ENCODE results near the gene TMEM44.
"Not testable (repeated sequence)": the region's sequence is repeated elsewhere in the genome, so short reads cannot be mapped to it uniquely, and the experiment has no call there.

The TMEM44 gene

DNA sequence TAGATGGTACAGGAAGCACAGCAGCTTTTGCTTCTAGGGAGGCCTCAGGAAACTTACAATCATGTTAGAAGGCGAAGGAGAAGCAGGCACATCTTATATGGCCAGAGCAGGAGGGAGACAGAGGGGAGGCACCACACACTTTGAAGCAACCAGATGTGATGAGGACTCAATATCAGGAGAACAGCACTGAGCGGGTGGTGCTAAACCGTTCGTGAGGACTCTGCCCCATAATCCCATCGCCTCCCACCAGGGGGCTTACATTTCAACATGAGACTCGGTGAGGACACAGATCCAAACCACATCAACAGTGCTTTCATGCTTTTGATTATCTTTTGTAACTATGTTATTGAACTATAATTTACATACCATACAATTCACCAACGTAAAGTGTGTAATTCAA is 7.6 kb upstream of the TMEM44 start:
- peak; percentile 58 for DNase-seq

DNA sequence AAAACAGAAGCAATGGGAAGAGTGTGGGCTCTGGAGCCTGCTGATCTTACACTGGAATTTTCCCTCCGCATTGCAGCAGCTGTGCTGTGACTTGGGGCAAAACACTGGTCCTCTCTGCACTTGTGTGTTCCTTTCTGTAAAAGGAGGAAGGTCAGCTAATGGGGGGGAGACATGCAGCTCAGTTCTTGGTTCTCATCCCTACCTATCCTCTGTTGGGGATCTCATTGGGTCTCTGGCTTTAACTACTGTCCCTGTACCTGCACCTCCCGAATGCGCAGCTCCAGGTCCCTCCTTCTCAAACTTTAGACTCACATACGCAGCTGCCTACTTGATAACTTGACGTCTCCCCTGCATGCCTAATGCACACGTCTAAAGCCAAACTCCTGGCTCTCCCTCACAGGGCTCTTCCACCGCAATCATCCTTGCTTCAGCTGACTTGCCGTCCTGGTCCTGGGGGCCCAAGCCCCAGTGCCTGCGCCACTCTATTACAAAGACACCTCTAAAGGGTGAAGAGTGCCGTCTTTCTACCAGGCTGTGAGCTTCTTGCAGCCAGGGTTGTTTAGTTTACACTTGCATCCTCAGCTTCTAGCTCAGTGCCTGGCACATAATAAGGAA is 5.9 kb upstream of the TMEM44 start:
- DNase-seq, result no peak

DNA sequence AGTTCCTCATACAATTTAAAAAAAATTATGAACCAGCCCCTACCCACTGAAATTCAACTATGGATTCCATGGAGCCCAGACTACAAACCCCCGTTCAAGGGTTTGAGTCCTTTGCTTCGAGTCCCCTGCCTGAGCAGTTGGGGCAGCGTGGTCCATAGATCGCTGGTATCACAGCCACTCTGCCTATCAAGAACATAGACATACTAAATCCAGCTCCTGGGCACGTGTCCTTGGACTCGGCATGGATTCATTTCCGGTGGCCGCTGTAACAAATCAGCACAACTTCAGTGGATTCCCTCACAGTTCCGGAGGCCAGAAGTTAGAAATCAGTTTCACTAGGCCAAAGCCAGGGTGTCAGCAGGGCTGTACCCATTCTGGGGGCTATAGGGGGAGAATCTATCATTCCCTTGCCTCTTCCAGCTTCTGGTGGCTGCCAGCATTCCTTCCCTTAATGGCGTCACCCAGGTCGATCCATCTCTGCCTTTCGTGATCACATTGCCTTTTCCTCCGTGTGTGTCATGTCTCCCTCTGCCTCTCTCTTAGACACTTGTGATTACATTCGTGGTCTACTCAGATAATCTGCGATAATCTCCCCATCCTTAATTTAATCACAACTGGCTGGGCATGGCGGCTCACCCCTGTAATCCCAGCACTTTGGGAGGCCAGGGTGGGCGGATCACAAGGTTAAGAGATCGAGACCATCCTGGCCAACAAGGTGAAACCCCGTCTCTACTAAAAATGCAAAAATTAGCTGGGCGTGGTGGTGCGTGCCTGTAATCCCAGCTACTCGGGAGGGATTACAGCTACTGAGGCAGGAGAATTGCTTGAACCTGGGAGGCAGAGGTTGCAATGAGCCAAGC is 4.6 kb upstream of the TMEM44 start:
- DNase-seq, result no peak

DNA sequence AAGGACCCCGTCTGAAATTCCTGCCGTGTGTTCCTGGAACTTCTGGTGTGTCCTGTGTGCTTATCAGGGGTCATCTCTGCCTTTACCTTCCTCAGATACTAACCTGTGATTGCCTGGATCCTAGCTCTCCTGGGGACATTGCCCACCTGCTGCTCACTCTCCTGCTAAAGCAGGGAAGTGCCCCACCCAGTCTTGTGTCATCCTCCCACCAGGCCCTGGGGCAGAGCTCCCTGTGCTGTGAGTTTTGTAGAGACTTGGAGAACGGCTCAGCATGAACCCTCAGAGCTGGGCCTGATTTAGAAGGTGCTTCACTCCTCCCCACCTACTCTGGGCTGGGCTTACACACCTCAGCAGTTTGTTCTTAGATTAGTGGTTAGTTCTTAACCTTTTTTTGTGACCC is 3.8 kb upstream of the TMEM44 start:
- no peak for DNase-seq

DNA sequence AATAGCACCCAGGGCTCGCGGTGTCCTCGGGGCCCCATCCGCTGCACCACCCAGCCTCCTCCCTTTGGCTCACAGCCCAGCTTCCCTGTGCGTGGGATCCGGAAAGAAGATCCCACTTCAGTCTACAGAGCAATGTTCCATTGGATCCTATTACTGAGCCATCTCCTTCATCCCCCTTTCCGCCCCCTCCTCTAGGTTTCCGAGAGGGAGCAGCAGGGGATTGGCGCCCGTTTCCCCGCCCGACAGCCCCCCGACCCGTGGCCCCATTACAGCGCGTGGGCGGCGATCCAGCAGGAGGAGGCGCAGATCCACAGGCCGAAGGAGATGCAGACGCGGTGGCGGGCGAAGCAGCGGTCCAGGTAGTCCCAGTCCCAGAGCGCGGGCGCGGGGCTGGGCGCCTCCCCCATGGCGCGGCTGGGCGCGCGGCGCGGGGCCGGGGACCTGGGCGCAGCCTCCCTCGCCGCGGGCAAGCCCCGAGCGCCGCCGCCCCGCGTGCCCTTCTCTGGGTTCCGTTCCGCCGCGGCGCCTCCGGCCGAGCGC is 340 bp downstream of the TMEM44 start:
- no peak for DNase-seq

DNA sequence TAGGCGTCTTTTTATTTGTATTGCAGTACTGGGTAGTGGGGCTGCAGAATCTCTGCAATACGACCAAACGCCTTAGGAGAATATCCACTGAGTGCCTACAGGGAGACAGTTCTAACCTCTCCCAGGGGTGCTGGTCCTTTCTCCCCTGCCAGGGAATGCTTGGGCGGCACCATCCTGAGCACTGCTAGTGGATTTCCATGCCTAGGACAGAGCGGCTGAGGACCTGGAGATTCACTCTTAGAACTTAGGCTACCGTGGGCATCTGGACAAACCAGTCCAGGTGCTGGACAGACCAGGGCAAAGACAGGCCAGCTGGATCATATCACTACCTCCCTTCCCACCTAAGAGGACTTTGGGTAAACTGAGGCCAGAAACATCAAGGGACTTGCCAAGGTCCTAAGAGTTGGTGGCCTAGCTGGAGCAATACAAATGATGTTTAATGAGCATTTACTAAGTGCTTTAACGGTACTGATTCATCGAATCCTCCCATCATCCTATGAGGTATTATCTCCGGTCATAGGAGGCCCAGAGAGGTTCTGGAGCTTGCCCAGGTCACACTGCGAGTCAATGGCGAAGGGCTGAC is 902 bp downstream of the TMEM44 start:
- DNase-seq, result no peak

DNA sequence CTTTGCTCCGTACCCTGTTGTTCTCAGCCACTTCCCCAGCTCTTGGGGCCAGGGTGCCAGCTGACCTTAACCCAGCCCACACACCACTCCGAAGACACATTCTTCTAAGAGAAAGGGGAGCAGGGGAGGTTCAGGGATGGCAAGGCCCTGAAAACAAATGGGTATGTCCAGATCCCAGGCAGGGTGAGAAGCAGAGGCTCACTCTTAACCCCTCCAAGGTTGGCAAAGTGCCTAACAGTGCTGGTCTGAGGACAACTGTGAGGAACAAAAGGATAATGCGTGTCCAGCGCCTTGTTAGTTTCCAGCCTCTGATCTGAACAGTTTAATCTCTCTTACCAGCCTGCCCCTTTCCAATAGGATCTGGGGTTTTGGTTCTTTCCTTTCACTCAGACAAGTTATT is 1.5 kb downstream of the TMEM44 start:
- no peak for DNase-seq

DNA sequence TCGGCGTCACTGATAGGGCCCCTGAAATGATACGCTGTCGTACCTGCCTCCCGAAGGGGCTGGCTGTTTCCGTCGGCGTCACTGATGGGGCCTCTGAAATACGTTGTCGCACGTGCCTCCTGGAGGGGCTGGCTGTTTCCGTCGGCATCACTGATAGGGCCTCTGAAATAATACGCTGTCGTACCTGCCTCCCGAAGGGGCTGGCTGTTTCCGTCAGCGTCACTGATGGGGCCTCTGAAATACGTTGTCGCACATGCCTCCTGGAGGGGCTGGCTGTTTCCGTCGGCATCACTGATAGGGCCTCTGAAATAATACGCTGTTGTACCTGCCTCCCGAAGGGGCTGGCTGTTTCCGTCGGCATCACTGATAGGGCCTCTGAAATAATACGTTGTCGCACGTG is 2.5 kb downstream of the TMEM44 start:
- DNase-seq, result not testable (repeated sequence)

DNA sequence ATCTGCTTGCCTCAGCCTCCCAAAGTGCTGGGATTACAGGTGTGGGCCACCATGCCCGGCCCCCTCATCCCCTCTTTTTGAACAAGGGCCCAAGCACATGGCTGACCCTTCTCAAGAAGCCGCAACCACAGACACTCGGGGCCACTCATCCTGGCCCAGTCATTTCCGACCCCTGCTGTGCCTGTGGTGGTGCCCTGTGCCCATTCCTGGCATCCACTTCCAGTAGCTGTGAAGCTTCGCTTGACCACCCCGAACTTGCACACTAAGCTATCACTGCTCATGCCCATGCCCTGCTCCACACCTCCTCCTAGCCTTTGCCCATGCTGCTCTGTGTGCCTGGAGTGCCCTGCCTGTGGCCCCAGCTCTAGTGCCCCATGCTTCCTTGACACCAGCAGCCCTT is 8.3 kb downstream of the TMEM44 start:
- DNase-seq, result no peak

DNA sequence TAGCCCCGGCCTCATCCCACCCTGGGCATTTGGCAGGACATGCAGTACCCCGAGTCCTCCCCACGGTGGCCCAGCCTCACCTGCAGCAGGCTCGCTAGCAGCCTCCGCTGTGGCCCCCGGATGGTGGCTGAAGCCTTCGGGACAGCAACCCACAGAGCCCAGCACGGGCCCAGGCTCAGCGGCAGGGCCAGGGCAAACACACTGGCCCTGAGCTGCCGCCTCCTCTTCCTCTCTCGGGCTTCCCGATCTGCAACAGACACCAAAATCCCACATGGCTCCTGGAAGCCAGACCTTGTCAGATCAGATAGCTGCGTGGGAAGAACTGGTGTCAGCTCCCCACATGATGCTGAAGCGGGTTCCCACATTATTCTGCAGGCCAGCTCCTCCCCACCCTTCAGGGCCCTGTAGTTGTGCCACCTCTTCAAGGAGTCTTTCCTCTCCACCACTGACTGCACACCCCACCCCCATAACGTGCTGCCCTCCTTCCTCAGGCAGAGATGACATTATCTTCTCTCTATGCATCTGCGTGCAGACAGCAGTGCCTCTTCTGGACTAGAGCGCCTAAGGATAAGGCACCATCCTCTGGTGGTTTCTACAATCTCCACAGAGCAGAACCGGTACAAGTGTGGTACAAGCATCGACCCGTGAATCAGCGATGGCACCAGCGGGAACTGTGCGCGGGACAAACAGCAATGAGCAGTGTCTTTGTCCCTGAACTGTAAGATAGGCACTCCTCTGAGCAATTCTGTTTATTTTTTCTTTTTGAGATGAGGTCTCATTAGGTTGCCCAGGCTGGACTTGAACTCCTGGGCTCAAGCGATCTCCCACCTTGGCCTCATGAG is 9.5 kb downstream of the TMEM44 start:
- no peak for DNase-seq

DNA sequence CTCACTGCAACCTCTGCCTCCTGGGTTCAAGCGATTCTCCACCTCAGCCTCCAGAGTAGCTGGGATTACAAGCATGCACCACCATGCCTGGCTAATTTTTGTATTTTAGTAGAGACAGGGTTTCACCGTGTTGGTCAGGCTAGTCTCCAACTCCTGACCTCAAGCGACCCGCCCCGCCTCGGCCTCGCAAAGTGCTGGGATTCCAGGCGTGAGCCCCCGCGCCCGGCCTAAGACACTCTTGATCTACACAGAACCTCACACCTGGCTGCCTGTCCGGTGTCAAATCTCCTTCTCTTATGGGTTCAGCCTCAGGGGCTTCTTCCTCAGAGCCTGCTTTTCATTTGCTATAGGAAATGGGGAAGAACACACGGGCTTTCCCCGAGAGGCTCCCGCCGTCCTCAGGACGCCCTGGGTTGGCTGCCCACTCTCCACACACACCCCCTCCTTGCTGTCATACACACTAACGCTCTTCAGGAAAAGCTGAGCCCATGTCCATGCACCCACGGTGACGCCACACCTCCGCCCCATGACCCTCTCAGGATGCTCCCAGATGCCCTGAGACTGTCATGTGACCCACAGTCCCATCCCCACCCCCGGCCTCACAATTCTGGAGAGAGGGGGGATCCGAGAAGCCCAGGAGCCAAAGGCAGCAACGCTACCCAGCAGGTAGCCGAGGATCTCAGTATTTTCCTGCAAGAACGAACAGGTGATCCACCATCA is 10.4 kb downstream of the TMEM44 start:
- DNase-seq, result no peak

DNA sequence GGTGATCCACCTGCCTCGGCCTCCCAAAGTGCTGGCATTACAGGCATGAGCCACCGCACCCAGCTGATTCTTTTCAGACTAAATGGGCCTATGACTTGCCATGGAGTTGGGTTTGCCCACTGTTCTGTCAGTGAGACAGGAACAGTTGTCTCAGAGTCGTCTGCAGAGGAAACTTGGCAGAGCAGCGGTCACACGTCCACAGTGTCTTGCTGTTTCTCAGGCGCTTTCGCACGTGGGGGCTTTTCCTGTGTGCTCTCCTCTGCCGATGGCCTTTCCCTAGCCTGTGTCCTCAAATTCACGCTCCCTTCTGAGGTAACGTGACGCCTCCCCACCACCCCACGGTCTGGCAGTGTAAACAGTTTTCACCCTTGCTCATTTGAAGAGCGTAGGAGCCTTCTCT is 11.3 kb downstream of the TMEM44 start:
- no peak for DNase-seq

DNA sequence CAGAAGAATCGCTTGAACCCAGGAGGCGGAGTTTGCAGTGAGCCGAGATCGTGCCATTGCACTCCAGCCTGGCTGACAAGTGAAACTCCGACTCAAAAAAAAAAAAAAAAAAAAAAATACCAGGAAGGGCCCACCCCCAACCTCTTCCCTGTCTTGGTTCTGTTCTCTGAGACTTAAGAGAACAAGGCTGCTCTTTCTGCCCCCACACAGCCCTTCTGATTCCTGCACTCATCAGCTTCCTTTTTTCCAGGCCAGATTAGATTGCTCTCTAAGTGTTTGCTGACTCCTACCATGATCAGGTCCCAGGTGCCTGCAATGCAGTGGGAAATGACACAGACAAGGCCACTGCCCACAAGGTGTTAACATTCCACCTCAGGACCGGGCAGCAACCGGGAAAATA is 13.0 kb downstream of the TMEM44 start:
- DNase-seq, result no peak

DNA sequence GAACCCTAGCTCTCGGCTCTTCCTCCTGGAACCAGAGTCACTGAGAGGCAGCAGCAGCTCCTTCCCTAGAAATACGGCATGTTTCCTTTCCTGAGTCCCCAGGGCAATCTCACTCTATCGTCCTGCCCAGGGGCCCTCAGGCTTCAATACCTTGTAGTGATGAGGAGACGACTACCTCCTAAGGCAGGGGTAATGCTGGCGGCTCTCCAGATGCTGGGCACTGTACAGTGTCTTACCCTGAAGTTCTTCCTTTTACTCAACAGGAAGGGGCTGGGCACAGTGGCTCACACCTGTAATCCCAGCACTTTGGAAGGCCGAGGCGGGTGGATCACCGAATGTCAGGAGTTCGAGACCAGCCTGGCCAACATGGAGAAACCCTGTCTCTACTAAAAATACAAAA is 13.5 kb downstream of the TMEM44 start:
- DNase-seq, result no peak

DNA sequence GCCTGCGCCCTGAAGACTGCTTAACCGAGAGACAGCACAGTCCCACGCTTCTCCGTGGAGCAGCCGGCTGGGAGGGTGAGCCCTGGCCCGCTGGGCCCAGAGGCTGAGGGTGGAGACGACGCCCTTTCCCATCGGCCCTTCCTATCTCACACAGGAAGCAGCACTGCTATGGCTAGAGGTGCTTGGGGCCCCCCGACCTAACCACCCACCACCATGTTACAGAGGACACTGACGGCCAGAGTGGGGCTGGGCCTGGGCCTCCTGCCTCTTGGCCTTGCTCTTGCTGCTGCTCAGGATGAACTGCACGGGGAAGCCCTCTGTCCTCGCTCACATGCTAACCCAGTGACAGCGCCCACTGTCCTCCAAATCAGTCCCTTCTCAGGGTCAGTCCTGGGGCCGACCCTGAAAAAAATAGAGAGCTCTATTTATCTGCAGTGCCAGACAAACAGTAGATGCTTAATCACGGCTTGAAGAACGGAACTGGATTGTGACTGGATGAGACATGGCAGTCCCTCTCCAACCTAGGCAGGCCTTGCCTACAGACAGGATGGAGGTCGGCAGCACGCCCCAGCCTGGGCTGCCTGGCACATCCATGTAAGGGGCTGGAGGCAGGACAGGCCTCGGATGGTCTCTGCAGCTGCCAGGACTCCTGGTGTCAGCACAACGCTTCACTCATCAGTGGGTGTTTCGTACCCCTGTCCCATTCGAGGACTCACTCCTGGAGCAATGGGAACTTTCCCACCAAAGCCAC is 14.2 kb downstream of the TMEM44 start:
- DNase-seq, result no peak

DNA sequence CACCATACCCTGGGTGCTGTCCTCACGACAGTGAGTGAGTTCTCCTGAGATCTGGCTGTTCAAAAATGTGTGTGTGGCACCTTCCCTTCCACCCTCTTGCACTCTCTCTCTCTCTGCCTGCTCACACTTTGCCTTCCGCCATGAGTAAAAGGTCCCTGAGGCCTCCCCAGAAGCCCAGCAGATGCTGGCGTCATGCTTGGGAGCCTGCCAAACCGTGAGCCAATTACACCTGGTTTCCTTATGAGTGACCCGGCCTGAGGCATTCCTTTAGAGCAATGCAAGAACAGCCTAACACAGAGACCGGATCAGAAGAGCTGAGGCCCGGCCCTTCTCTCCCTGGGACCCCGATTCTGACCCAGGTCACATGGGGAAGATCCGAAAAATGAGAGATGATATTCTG is 15.4 kb downstream of the TMEM44 start:
- DNase-seq, result no peak

DNA sequence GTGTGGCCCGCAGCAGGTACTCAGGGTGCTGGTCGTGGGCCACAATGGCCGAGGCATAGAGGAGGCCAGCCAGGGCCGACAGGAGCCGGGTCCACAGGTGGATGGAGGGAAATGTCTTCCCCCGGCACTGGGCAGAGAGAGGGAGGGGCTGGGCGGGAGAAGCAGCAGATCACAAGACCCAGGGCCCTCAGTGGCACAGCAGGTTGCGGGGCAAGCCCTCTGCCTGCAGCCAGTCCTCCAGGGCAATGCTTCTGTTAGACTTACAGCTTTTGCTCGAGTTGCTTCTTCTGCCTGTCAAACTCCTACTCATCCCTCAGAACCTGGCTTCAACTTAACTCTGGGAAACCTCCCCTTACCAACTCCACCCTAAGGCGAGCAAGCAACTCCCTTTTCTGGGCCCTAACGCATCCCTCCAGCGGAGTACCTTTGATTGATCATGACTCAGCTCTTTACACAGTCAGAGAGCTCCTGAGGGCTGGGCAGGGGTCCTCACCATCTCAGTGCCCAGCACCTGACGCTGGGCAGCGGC is 16.0 kb downstream of the TMEM44 start:
- no peak for DNase-seq

DNA sequence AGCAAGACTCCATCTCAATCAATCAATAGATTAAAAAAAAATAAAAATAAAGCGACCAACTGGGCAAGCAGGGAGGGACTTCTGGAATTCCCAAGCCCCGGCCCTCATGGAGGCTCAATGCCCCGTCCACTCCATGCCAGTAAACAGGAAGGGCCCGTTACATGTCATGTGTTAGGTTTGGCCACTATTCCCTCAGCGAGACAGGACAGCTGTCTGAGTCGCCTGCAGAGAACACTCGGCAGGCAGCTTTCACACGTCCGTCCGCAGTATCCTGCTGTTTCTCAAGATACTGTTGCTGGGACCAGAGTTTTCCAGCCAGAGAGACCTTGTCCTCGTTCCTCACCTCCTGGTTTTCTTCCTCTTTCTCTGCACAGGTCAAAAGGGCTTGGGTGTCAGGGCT is 18.0 kb downstream of the TMEM44 start:
- DNase-seq, result no peak

DNA sequence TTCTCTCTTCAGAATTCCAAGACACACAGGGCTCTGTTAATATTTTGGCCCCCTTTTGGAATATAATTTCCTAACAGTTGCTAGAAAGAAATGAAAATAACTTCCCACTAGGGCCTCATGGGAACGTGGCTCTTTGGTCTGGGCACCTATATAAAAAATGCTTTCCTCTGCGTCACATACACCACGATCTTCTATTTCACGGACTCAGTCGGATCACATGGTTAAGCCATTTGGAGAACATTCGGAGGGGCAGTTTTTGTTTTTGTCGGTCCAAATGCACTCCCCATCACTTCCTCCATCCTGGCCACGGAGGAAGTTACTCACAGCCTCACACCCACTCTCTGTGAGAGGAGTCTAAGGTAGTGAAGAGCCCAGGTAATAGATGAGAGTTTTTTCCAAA is 21.0 kb downstream of the TMEM44 start:
- no peak for DNase-seq

DNA sequence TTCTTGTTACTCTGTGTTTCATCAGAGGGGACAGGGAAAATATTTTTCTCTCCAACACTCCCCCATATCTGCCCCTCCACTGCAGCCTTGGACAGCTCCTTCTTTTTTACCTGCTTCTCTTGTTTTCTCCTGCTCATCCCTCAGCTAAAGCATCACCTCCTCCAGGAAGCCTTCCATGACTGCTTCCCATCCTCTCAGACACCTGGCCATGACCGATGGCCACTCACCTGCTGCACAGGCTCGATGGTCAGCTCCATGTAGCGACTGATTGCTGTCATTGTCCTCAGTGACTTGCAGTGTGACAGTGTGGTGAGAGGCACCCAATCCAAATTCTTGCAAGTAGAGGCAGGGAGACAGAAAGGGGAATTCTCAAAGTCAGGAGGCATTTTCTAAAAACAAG is 22.5 kb downstream of the TMEM44 start:
- DNase-seq, result no peak

DNA sequence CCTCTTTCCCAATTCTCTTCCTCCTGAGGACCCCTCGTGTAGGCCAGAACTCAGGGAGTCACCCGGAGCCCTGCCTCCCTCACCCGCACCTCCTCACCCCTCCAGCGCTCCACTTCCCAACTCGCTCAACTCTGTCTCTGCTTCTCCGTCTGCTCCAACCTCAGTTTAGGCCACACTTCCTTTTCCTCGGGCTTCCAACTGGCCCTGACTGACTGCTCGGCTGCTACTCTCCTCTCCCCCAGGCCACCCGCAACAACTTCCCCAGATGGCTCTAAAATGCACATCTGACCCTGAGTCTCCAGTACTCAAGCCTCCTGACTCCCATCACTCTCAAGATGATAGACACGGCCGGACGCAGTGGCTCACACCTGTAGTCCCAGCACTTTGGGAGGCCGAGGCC is 23.6 kb downstream of the TMEM44 start:
- no peak for DNase-seq

Measured in CD4-positive, alpha-beta T cell treated with Interleukin-6 for 4 hours (primary cell).